Mucosa of rectum (tissue), 2 donors: Measurements from ENCODE around the gene DAB1.

Experiments
- H3K27ac ChIP-seq, 2 donors: one replicate each; pipeline ENCODE4 v1.7.0; 2013; ENCODE audit warnings: inconsistent platforms in 2 of 2, low read depth in 2 of 2, low read length in 2 of 2
- H3K27me3 ChIP-seq, 2 donors: one replicate each; pipeline ENCODE4 v1.7.0; 2013; ENCODE audit warnings: low read length in 2 of 2; ENCODE audit not compliant: control insufficient read depth in 2 of 2, insufficient read depth in 2 of 2
- H3K36me3 ChIP-seq, 2 donors: one replicate each; pipeline ENCODE4 v1.7.0; 2013; ENCODE audit warnings: low read length in 2 of 2; ENCODE audit not compliant: control insufficient read depth in 2 of 2, insufficient read depth in 2 of 2
- H3K4me1 ChIP-seq, 2 donors: one replicate each; pipeline ENCODE4 v1.7.0; 2013; ENCODE audit warnings: low read length in 2 of 2, mild to moderate bottlenecking in 1 of 2; ENCODE audit not compliant: control insufficient read depth in 2 of 2, insufficient read depth in 2 of 2
- H3K4me3 ChIP-seq, 2 donors: one replicate each; pipeline ENCODE4 v1.7.0; 2013; ENCODE audit warnings: low read length in 2 of 2
- H3K9ac ChIP-seq, 2 donors: one replicate each; pipeline ENCODE4 v1.7.0; 2013; ENCODE audit warnings: low read length in 2 of 2, low read depth in 1 of 2, mild to moderate bottlenecking in 1 of 2
- H3K9me3 ChIP-seq, 2 donors: one replicate each; pipeline ENCODE4 v1.7.0; 2013; ENCODE audit warnings: low read length in 2 of 2; ENCODE audit not compliant: control insufficient read depth in 2 of 2
- donor health status: healthy.
- donor health status: Normal muscosa, but diverticular disease.

The DAB1 gene

GRCh38 chr1:57249511-57249910 is 174.3 kb downstream of the DAB1 start:
- H3K27me3 ChIP-seq, result no peaks in the 10 kb centered on the region
- H3K9ac ChIP-seq, result no peak overlapping the region
- no peak overlapping the region for H3K4me3 ChIP-seq
- no peaks in the 10 kb centered on the region for H3K9me3 ChIP-seq
- H3K27ac ChIP-seq, result no peak overlapping the region
- no peaks in the 10 kb centered on the region for H3K4me1 ChIP-seq
- H3K36me3 ChIP-seq, result no peaks in the 10 kb centered on the region

DNA sequence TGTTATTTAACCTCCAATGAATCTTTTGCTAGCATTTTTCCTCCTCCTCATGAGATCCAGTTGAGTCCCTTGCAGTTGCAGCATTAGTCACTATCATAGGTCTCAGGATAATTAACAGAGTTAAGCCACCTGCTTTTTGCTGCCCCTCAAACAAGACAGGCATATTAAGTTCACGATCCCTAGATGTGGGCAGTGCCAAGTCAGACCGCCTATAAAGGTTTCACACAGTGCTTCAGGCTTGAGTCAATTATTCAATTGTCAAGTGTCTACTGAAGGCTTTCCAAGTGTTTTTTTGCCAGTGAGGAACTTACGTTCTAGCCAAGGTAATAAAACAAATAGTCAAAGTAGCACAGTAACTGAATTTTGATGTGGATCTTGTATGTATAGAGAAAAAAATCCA is 175.0 kb downstream of the DAB1 start:
- no peak overlapping the region for H3K27ac ChIP-seq
- no peaks in the 10 kb centered on the region for H3K4me1 ChIP-seq

DNA sequence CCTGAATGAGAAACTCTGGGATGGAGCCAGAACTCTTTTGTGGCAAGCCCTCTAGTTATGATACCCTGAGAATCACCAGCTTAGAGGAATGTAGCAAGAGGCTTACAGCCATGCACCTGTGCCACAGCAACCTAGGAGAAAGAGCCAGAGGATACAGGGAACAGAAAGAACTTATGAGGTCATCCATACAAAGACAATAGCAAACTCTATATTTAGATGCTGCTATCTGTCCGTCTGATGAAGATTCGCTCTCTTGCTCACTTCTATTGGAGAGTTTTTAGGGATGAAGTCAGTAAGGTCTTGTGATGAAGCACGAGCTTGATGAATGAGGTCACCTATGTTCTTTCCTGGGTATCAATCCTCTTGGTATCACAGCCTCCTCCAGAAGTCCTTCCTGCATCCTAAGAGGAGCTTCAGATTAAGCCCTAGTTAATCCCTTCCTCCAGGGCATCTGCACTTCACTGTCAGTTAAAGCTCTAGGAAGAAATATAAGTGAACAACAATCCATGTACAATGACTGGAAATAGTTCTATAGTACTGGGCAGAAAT is 185.6 kb downstream of the DAB1 start:
- Histone ChIP-seq H3K9me3 (no peaks in the 10 kb centered on the region), H3K4me3 (no peak overlapping the region), H3K27ac (no peak overlapping the region), H3K4me1 (no peaks in the 10 kb centered on the region), H3K9ac (no peak overlapping the region), H3K36me3 (no peaks in the 10 kb centered on the region), H3K27me3 (no peaks in the 10 kb centered on the region)

More for the DNA sequence above, 175.0 kb downstream of the DAB1 start:
- Histone ChIP-seq H3K9me3 (no peaks in the 10 kb centered on the region), H3K9ac (no peak overlapping the region), H3K27me3 (no peaks in the 10 kb centered on the region), H3K36me3 (no peaks in the 10 kb centered on the region), H3K4me3 (no peak overlapping the region)

DNA sequence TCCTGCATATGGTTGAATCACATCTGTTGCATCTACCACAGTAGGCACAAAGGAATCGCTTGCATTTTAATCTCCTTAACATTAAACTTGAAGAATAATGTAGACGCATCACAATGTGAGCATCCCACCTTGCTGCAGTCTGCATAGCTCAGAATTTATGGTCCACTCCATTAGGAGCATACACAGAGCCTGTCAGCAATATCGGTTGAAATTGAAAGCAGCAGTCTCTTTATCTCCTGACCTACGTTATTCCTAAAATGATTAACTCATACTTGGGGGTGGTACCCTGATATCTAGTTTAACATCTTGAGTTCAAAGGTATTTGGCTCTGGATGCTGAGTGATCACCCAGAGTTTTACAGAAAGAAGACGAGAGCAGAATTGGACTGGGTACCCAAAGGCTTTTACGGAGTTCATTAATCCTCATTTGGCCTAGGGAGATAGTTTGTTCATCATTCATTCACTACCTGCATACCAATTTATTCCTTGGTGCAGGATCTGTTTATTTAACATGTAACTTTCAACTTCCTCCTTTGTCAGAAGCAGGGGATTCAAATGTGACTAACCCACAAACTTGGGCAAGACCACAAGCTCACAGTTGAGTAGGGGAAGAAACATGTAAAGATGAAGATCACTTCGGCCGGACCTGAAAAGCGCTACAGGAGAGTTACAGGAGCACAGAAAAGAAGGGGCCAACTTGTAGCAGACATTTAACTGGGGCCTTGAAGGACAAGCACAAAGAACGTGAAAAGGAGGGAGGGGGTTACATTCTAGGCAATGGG is 187.9 kb downstream of the DAB1 start:
- Histone ChIP-seq H3K4me1 (no peaks in the 10 kb centered on the region), H3K36me3 (no peaks in the 10 kb centered on the region), H3K9me3 (no peaks in the 10 kb centered on the region), H3K27me3 (no peaks in the 10 kb centered on the region), H3K9ac (no peak overlapping the region), H3K27ac (no peak overlapping the region), H3K4me3 (no peak overlapping the region)

- Histone ChIP-seq H3K4me1 (no peaks in the 10 kb centered on the region), H3K27ac (no peak overlapping the region), H3K36me3 (no peaks in the 10 kb centered on the region), H3K4me3 (no peak overlapping the region), H3K9me3 (no peaks in the 10 kb centered on the region), H3K27me3 (no peaks in the 10 kb centered on the region), H3K9ac (no peak overlapping the region)
Measured at GRCh38 chr1:57234459-57234858, 189.4 kb downstream of the DAB1 start.

GRCh38 chr1:57232500-57232899 is 191.4 kb downstream of the DAB1 start:
- H3K4me3 ChIP-seq, result no peak overlapping the region
- no peaks in the 10 kb centered on the region for H3K36me3 ChIP-seq
- no peaks in the 10 kb centered on the region for H3K27me3 ChIP-seq
- H3K9me3 ChIP-seq, result no peaks in the 10 kb centered on the region
- H3K9ac ChIP-seq, result no peak overlapping the region
- H3K4me1 ChIP-seq, result no peaks in the 10 kb centered on the region
- no peak overlapping the region for H3K27ac ChIP-seq

DNA sequence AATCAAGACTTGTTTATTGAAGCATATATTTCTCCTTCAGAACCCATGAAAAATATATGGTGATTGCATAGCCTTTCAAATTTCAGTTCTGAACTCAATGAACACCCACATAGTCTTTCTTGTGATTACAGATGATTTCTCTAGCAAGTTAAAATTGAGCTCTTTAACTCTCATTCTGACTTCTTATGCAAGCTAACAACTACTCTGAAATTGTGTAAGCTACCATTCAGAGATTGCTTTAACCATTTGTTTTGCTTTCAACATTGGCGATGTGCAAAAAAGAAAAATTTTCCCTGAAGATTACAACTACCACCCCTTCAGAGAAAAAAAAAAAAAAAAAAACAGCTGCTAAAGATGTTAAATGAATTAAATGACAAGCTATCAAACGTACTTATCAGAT is 193.9 kb downstream of the DAB1 start:
- Histone ChIP-seq H3K9ac (no peak overlapping the region), H3K9me3 (no peaks in the 10 kb centered on the region), H3K36me3 (no peaks in the 10 kb centered on the region), H3K4me1 (no peaks in the 10 kb centered on the region), H3K27me3 (no peaks in the 10 kb centered on the region), H3K4me3 (no peak overlapping the region), H3K27ac (no peak overlapping the region)

GRCh38 chr1:57229076-57229475 is 194.8 kb downstream of the DAB1 start:
- H3K4me3 ChIP-seq, result no peak overlapping the region
- no peaks in the 10 kb centered on the region for H3K4me1 ChIP-seq
- no peak overlapping the region for H3K9ac ChIP-seq
- H3K36me3 ChIP-seq, result no peaks in the 10 kb centered on the region
- H3K9me3 ChIP-seq, result no peaks in the 10 kb centered on the region
- no peaks in the 10 kb centered on the region for H3K27me3 ChIP-seq
- no peak overlapping the region for H3K27ac ChIP-seq

GRCh38 chr1:57222801-57223200 is 201.1 kb downstream of the DAB1 start:
- Histone ChIP-seq H3K9ac (no peak overlapping the region), H3K9me3 (no peaks in the 10 kb centered on the region)

DNA sequence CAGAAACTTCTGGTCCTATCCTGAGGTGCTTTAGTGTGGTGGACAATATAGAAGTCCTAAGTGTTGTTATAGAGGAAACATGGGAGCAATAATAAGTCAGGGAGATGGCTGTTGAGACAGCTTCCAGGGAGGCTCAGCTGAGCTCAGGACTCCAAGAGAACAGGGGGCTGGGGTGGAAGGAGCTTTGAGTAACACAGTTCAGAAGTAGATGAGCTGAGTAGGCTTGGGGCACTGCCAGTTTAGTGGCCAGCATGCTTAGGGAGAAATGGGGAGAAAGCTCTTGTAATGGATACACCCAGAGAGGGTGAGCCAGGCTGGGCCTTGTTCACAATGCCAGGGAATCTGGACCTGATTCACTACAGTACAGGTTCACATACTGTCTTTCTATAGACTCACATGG is 201.6 kb downstream of the DAB1 start:
- H3K27ac ChIP-seq, result no peak overlapping the region
- no peaks in the 10 kb centered on the region for H3K27me3 ChIP-seq
- no peaks in the 10 kb centered on the region for H3K9me3 ChIP-seq
- no peak overlapping the region for H3K4me3 ChIP-seq
- no peak overlapping the region for H3K9ac ChIP-seq
- H3K36me3 ChIP-seq, result no peaks in the 10 kb centered on the region
- H3K4me1 ChIP-seq, result no peaks in the 10 kb centered on the region

More at GRCh38 chr1:57222801-57223200, 201.1 kb downstream of the DAB1 start:
- Histone ChIP-seq H3K4me3 (no peak overlapping the region), H3K4me1 (no peaks in the 10 kb centered on the region), H3K27ac (no peak overlapping the region), H3K36me3 (no peaks in the 10 kb centered on the region), H3K27me3 (no peaks in the 10 kb centered on the region)
